ENCODE measurements around the gene OPN4.

The OPN4 gene

DNA sequence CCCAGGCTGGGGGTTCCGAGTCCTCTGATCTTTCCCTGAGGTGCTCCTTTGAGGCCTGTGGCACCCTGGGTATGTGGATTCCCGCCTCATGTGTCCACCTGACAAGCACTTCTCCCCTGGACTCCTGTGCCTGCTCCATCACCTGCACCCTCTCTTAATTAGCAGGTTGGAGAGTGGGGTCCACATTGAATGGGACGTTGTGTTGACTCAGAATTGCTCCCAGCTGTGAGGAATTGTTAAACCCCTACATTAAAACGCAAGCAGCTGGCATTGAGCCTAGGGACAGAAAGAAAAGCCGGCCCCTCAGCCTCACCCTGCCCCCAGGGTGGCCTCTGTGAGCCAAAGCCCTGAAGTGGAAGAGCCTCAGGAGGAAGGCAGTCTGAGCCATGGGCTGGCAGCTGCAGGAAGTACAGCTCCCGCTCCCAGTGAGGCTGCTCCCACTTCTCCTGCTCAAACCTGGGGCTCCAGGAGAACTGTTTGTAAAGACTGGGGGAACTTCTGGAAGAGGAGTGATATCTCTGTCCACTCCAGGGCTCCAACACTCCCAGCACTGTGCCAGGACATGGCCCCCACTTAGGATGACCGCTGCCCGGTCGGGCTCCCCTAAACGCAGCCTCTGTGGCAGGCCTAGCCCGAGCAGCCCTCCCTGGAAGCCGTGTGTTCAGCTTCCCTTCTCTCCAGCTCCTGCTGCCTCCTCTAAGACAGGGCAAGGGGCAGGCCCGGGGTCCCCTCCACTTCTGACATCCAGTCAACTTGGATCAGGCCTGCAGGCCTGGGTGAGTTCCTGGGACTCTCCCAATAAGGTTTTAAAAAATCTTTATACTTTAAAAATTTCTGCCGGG lies 1.8 kb upstream of the OPN4 start:
- DNase-seq (ENCODE audit: low spot score in 2 of 2) (no peak), ATAC-seq (ENCODE audit: low read depth) (no peak)
- peaks cover 16% of the 10 kb centered on the region for H3K27me3 Mint-ChIP-seq
- H3K27ac Mint-ChIP-seq, result no peak overlapping the region
- no peaks in the 10 kb centered on the region for H3K36me3 Mint-ChIP-seq
- no peak overlapping the region for H3K4me3 Mint-ChIP-seq
- no peaks in the 10 kb centered on the region for H3K4me1 Mint-ChIP-seq
- no peaks in the 10 kb centered on the region for H3K9me3 Mint-ChIP-seq

DNA sequence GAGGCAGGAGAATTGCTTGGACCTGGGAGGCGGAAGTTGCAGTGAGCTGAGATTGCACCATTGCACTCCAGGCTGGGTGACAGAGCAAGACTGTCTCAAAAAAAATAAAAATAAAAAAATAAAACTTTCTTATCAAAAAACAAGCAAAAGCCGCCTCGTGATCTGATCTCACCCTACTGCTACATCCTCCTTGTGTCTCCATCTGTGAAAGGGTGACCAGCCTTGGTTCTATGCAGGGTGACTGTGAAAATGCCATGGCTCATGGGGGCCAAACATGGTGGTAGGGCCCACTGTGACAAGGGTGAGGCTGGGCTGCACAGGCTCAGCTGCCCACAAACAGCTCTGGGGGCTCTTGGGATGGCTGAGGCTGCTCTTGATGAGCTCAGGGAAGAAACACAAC lies 968 bp upstream of the OPN4 start:
- ATAC-seq (ENCODE audit: low read depth), result no peak
- no peaks in the 10 kb centered on the region for H3K9me3 Mint-ChIP-seq
- peaks cover 16% of the 10 kb centered on the region for H3K27me3 Mint-ChIP-seq
- H3K4me3 Mint-ChIP-seq, result no peak overlapping the region
- no peaks in the 10 kb centered on the region for H3K4me1 Mint-ChIP-seq
- H3K27ac Mint-ChIP-seq, result no peak overlapping the region
- H3K36me3 Mint-ChIP-seq, result no peaks in the 10 kb centered on the region
- no peak for DNase-seq (ENCODE audit: low spot score in 2 of 2)

DNA sequence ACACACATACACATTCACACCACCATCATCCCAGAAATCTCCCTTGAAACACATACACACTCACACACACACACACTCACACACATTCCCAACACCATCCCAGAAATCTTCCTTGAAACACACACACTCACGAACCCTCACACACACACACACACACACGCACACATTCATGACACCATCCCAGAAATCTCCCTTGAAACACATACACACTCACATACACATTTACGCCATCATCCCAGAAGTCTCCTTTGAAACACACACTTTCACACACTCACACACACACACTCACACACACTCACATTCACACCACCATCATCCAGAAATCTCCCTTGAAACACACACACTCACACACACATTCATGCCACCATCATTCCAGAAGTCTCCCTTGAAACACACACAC lies 360 bp upstream of the OPN4 start:
- ATAC-seq (ENCODE audit: low read depth), result no peak
- H3K4me3 Mint-ChIP-seq, result no peak overlapping the region
- peaks cover 16% of the 10 kb centered on the region for H3K27me3 Mint-ChIP-seq
- no peak for DNase-seq (ENCODE audit: low spot score in 2 of 2)
- no peaks in the 10 kb centered on the region for H3K36me3 Mint-ChIP-seq
- no peaks in the 10 kb centered on the region for H3K4me1 Mint-ChIP-seq
- H3K9me3 Mint-ChIP-seq, result no peaks in the 10 kb centered on the region
- no peak overlapping the region for H3K27ac Mint-ChIP-seq

- DNase-seq (ENCODE audit: low spot score in 2 of 2), result no peak
- no peak for ATAC-seq (ENCODE audit: low read depth)
- Mint-ChIP-seq H3K36me3 (no peaks in the 10 kb centered on the region), H3K9me3 (no peaks in the 10 kb centered on the region), H3K4me1 (no peaks in the 10 kb centered on the region), H3K27ac (no peak overlapping the region), H3K4me3 (no peak overlapping the region), H3K27me3 (peaks cover 16% of the 10 kb centered on the region)
These were observed 810 bp downstream of the OPN4 start for GRCh38 chr10:86655173-86655540.

GRCh38 chr10:86655596-86655995 lies 1.2 kb downstream of the OPN4 start:
- no peak overlapping the region for H3K4me3 Mint-ChIP-seq
- no peaks in the 10 kb centered on the region for H3K36me3 Mint-ChIP-seq
- no peaks in the 10 kb centered on the region for H3K4me1 Mint-ChIP-seq
- no peak for DNase-seq (ENCODE audit: low spot score in 2 of 2)
- no peaks in the 10 kb centered on the region for H3K9me3 Mint-ChIP-seq
- H3K27ac Mint-ChIP-seq, result no peak overlapping the region
- H3K27me3 Mint-ChIP-seq, result peaks cover 13% of the 10 kb centered on the region
- ATAC-seq (ENCODE audit: low read depth), result no peak

DNA sequence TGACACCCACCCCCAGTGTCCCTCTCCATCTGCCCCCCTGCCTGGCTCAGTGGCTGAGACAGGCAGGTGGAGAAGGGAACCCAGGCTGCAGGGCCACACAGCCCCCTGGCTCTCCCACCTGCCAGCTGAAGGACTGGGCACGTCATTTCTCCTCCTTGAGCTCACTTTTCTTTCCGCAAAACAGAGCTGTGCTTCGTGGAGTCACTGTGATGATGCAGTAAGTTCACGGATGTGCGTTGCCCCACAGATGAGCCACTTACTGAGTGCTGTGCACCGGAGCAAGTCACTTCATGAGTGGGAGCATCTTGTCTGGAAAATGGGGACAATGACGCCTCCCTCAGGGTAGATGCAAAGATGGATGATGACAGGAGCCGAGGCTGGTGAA lies 2.7 kb downstream of the OPN4 start:
- H3K36me3 Mint-ChIP-seq, result no peaks in the 10 kb centered on the region
- ATAC-seq (ENCODE audit: low read depth) (no peak), DNase-seq (ENCODE audit: low spot score in 2 of 2) (no peak)
- H3K9me3 Mint-ChIP-seq, result no peaks in the 10 kb centered on the region
- H3K27ac Mint-ChIP-seq, result no peak overlapping the region
- H3K4me1 Mint-ChIP-seq, result no peaks in the 10 kb centered on the region
- H3K27me3 Mint-ChIP-seq, result peaks cover 7% of the 10 kb centered on the region
- no peak overlapping the region for H3K4me3 Mint-ChIP-seq

DNA sequence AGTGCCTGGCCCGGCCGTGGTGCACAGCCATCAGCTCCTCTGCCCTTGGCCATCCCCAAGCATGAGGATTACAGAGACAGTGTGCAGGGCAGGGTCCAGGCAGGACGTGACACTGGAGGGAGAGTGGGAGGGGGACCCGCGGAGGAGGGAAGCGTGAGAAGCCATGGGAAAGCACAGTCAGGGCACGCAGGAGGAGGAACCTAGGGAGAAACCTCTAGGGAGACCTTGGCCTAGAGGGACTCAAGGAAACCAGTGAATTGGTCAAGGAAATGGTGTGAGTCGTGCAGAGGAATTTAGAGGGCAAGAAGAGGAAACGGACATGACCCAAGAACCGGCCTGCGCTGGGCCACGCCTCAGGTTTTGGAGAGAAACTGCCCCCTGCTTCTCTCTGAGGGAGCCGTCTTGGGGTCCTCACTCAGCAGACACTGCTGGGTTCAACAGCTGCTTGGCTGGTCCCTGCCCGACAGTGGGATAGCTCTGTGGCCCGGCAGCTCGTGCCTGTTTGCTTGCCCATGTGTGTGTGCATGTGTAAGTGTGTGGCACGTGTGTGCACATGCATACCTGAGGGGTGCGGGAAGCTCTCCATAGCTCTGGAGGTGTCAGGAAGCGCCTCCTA lies 3.2 kb downstream of the OPN4 start:
- Mint-ChIP-seq H3K9me3 (no peaks in the 10 kb centered on the region), H3K27me3 (peaks cover 7% of the 10 kb centered on the region), H3K27ac (no peak overlapping the region), H3K4me1 (no peaks in the 10 kb centered on the region), H3K4me3 (no peak overlapping the region), H3K36me3 (no peaks in the 10 kb centered on the region)
- ATAC-seq (ENCODE audit: low read depth) (no peak), DNase-seq (ENCODE audit: low spot score in 2 of 2) (no peak)

GRCh38 chr10:86658261-86658741 lies 4.0 kb downstream of the OPN4 start:
- no peaks in the 10 kb centered on the region for H3K9me3 Mint-ChIP-seq
- DNase-seq (ENCODE audit: low spot score in 2 of 2) (no peak), ATAC-seq (ENCODE audit: low read depth) (no peak)
- no peak overlapping the region for H3K27ac Mint-ChIP-seq
- no peaks in the 10 kb centered on the region for H3K4me1 Mint-ChIP-seq
- H3K4me3 Mint-ChIP-seq, result no peak overlapping the region
- H3K36me3 Mint-ChIP-seq, result no peaks in the 10 kb centered on the region
- H3K27me3 Mint-ChIP-seq, result peaks cover 7% of the 10 kb centered on the region

DNA sequence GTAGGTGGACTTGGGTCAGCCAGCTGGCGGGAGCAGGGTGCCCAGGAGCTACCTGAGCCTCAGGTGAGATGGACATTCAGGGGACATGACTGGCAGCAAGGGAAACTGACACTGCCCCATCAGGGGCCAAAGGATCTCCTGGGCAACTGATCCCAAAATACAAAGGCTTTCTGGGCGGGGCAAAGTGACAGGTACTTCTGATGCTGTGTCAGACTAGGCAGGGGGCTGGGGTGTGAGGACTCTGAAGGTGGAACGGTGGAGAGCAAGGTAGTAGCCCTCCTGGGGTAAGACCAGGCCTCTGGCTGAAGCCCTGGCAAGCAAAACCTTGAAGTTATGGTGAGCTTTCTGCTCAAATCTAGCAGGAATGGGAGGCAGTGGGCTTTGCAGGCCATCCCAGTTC lies 4.4 kb downstream of the OPN4 start:
- Mint-ChIP-seq H3K4me3 (no peak overlapping the region), H3K9me3 (no peaks in the 10 kb centered on the region), H3K4me1 (no peaks in the 10 kb centered on the region), H3K27ac (no peak overlapping the region), H3K27me3 (peaks cover 7% of the 10 kb centered on the region), H3K36me3 (no peaks in the 10 kb centered on the region)
- no peak for DNase-seq (ENCODE audit: low spot score in 2 of 2)
- ATAC-seq (ENCODE audit: low read depth), result no peak

DNA sequence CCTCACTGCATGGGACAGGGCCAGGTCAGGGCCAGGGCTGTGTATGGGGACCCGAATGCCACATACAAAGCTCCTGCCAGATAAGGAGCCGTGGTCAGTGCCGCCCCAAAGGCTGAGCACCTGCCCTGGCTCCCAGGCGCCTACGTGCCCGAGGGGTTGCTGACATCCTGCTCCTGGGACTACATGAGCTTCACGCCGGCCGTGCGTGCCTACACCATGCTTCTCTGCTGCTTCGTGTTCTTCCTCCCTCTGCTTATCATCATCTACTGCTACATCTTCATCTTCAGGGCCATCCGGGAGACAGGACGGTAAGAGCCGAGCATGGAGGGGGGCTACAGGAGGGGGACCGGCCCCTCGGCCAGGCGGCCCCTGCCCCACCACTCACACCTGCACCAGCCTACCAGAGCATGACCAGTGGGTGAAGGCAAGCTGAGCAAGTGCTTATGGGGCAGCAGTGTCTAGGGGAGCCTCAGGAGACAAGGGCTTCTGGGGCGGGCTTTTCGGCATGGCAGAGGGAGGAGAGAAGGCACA lies 4.9 kb downstream of the OPN4 start:
- no peak for ATAC-seq (ENCODE audit: low read depth)

DNA sequence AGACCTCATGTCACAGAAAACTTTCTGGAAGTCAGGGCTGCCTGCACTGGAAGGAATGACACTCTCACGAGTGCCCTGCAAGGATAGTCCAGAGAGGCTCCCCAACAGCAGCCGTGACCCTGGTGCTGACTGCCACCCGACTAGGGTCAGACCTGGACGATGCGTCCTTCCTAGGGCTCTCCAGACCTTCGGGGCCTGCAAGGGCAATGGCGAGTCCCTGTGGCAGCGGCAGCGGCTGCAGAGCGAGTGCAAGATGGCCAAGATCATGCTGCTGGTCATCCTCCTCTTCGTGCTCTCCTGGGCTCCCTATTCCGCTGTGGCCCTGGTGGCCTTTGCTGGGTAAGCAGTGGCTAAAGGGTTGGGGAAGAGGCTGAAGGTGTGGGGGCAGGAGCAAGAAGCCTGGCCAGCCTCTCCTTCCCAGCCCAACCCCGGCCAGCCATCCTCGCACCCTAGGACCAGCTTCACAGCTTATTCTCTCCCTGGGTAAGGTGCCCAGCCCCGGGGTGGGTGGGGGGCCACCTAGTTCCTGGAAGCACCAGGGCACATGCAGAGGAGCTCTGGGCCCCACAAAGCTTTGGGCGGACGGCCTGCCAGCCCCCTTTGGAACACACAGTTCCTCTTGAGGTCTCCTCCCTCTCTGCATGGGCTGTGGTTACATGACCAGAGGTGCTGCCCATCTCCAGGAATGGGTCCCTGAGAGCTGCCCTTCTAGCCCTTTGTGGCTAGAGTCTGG lies 5.5 kb downstream of the OPN4 start:
- DNase-seq (ENCODE audit: low spot score in 2 of 2) (no peak), ATAC-seq (ENCODE audit: low read depth) (no peak)
- Mint-ChIP-seq H3K27me3 (peaks cover 7% of the 10 kb centered on the region), H3K4me1 (no peaks in the 10 kb centered on the region), H3K27ac (no peak overlapping the region), H3K9me3 (no peaks in the 10 kb centered on the region), H3K4me3 (no peak overlapping the region), H3K36me3 (no peaks in the 10 kb centered on the region)

More for the DNA sequence above, 4.9 kb downstream of the OPN4 start:
- DNase-seq (ENCODE audit: low spot score in 2 of 2), result no peak
- H3K4me3 Mint-ChIP-seq, result no peak overlapping the region
- no peaks in the 10 kb centered on the region for H3K4me1 Mint-ChIP-seq
- no peak overlapping the region for H3K27ac Mint-ChIP-seq
- H3K36me3 Mint-ChIP-seq, result no peaks in the 10 kb centered on the region
- H3K9me3 Mint-ChIP-seq, result no peaks in the 10 kb centered on the region
- H3K27me3 Mint-ChIP-seq, result peaks cover 7% of the 10 kb centered on the region

DNA sequence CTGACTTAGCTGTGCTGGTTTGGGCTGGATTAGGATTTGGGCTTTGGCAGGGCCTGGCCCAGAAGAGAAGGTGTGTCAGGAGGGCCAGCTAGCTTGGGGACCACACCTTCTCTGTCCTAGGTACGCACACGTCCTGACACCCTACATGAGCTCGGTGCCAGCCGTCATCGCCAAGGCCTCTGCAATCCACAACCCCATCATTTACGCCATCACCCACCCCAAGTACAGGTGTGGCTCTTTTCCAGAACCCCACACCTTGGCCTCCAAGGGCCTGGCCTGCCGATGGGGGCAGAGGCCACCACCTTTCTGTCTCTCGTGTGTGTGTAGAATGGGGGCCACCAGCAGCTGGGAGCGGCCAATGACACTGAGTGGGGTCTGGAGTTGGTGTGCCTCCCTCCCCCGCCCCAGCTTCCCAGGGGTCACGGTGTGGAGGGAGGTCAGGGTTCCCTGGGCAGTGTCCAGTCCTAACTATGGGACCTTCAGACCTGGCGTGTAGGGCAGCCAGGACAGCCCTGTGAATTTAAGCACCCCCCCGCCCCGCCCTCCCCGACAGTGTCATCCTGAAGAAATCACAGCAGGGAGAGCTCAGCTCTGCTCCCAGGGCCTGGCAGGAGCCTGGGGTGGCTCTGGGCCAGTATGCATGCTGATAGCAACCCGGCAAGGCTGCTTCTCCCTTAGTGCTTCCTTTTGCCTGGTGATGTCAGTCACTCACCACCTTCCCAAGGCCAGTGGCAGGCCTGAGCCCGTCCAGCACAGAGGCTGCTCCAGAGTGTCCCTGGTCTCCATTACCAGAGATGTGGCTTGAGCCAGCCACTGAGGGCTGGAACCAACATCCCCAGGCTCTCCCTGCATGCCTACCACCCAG lies 7.0 kb downstream of the OPN4 start:
- Mint-ChIP-seq H3K27ac (no peak overlapping the region), H3K4me1 (no peaks in the 10 kb centered on the region), H3K27me3 (peaks cover 7% of the 10 kb centered on the region), H3K9me3 (no peaks in the 10 kb centered on the region), H3K36me3 (no peaks in the 10 kb centered on the region), H3K4me3 (no peak overlapping the region)
- DNase-seq (ENCODE audit: low spot score in 2 of 2) (no peak), ATAC-seq (ENCODE audit: low read depth) (no peak)

DNA sequence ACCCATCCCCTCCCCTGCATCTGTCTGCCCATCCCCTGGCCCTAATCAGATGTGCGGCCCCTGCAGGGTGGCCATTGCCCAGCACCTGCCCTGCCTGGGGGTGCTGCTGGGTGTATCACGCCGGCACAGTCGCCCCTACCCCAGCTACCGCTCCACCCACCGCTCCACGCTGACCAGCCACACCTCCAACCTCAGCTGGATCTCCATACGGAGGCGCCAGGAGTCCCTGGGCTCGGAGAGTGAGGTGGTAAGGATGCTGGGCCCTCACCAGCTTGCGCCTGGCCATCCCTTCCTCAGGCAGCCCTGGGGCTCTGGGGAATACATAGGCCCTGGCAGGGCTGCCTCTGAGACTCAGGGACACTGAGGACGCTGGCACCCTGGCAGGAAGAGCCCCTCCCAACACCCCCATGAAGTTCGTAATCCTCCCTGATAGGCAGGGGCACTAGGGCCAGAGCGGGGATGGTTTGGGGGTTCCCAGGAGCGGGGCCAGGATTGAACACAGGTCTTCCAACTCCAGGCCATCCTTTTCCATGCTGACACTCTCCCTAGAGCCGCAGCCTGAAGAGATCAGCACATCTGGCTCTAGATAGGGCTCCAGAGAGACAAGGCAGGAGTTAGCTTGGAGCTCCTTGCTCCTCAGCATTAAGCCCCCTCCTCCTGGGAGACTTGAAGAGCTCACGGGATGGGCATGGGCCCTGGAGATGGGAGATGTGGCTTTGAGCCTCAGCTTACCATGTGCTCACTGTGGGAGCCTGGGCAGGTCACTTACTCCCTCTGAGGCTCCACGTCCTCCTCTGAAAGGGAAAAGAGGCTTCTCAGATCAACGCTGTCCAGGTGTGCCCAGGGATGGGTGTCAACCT lies 8.1 kb downstream of the OPN4 start:
- DNase-seq (ENCODE audit: low spot score in 2 of 2) (no peak), ATAC-seq (ENCODE audit: low read depth) (no peak)
- no peak overlapping the region for H3K27ac Mint-ChIP-seq
- no peaks in the 10 kb centered on the region for H3K4me1 Mint-ChIP-seq
- peaks cover 2% of the 10 kb centered on the region for H3K27me3 Mint-ChIP-seq
- H3K36me3 Mint-ChIP-seq, result no peaks in the 10 kb centered on the region
- H3K9me3 Mint-ChIP-seq, result no peaks in the 10 kb centered on the region
- no peak overlapping the region for H3K4me3 Mint-ChIP-seq

All from memory B cell (primary cell).